Neutrophil (primary cell): ENCODE data around the gene CFAP73.

ENCODE experiments used
- H3K27ac ChIP-seq: fragments of 200-600 bp; sonication (generic); 2 replicates; pipeline ENCODE4 v1.5.1; 2016; ENCODE audit warnings: mild to moderate bottlenecking, moderate library complexity
- H3K27me3 ChIP-seq: fragments of 200-600 bp; sonication (generic); 2 replicates; pipeline ENCODE4 v1.6.0; 2016; ENCODE audit warnings: mild to moderate bottlenecking
- H3K36me3 ChIP-seq: fragments of 200-600 bp; sonication (generic); 2 replicates; pipeline ENCODE4 v1.5.1; 2017
- H3K4me1 ChIP-seq, 2 experiments: fragments of 200-600 bp in 1 of 2; sonication (generic) in 1 of 2; 1 replicate in 1 of 2; 2 replicates in 1 of 2; pipeline versions ENCODE4 v1.5.1 to v1.6.1; 2013 to 2016; ENCODE audit warnings: low read depth in 1 of 2, low read length in 1 of 2, mild to moderate bottlenecking in 1 of 2, moderate library complexity in 1 of 2; ENCODE audit not compliant: control insufficient read depth in 1 of 2, insufficient read depth in 1 of 2
- H3K4me3 ChIP-seq, 2 experiments: fragments of 200-600 bp in 1 of 2; sonication (generic) in 1 of 2; 1 replicate in 1 of 2; 2 replicates in 1 of 2; pipeline ENCODE4 v1.5.1; 2013 to 2016; ENCODE audit warnings: low read depth in 1 of 2, low read length in 1 of 2, mild to moderate bottlenecking in 1 of 2, moderate library complexity in 1 of 2
- H3K9me3 ChIP-seq: fragments of 200-600 bp; sonication (generic); 2 replicates; pipeline ENCODE4 v1.5.1; 2016
- TF ChIP-seq, protein P1 (sequence below): fragments of 200-600 bp; sonication (generic); IDR thresholded peaks from 2 replicates; pipeline ENCODE4 v1.5.1; 2016; ENCODE audit warnings: antibody characterized with exemption

The CFAP73 gene

DNA sequence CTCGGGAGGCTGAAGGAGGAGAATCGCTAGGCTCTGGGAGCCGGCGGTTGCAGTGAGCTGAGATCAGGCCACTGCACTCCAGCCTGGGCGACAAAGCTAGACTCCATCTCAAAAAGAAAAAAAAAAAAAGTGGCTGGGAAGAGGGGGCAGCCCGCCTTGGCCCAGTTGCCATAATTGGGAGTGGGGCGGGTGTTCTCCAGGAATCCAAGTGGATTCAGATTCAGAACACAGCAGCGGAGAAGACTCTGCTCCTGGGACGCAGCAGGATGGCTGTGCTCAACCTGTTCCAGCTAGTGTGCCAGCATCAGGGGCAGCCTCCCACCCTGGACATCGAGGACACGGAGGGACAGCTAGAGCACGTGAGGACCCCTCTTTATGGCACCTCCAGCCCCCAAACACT lies 5.5 kb downstream of the CFAP73 start:
- Histone ChIP-seq H3K27me3 (peaks cover 65% of the 10 kb centered on the region), H3K4me3 (no peak overlapping the region), H3K36me3 (peaks cover 29% of the 10 kb centered on the region), H3K9me3 (no peaks in the 10 kb centered on the region), H3K27ac (no peak overlapping the region), H3K4me1 (peaks cover 11% of the 10 kb centered on the region in 2 experiments)
- TF ChIP-seq, protein P1, sequence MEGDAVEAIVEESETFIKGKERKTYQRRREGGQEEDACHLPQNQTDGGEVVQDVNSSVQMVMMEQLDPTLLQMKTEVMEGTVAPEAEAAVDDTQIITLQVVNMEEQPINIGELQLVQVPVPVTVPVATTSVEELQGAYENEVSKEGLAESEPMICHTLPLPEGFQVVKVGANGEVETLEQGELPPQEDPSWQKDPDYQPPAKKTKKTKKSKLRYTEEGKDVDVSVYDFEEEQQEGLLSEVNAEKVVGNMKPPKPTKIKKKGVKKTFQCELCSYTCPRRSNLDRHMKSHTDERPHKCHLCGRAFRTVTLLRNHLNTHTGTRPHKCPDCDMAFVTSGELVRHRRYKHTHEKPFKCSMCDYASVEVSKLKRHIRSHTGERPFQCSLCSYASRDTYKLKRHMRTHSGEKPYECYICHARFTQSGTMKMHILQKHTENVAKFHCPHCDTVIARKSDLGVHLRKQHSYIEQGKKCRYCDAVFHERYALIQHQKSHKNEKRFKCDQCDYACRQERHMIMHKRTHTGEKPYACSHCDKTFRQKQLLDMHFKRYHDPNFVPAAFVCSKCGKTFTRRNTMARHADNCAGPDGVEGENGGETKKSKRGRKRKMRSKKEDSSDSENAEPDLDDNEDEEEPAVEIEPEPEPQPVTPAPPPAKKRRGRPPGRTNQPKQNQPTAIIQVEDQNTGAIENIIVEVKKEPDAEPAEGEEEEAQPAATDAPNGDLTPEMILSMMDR: no peak

DNA sequence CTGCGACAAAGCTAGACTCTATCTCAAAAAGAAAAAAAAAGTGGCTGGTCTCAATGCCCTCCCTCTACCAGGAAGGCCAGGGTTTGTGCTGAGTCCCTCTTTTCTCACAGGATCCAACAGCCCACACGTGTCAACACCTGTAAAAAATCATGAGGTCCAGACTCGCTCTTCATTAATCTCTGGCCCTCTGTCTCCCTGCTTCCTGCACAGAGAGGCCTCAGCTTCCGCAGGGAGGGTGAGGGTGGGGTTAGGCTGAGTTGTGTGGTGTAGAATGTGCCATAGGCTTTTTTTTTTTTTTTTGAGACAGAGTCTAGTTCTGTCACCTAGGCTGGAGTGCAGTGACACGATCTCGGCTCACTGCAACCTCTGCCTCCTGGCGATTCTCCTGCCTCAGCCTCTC lies 6.1 kb downstream of the CFAP73 start:
- TF ChIP-seq, protein P1: no peak
- H3K9me3 ChIP-seq: no peaks in the 10 kb centered on the region
- no peak overlapping the region for H3K4me3 ChIP-seq
- peaks cover 59% of the 10 kb centered on the region for H3K27me3 ChIP-seq
- H3K27ac ChIP-seq: no peak overlapping the region
- H3K36me3 ChIP-seq: peaks cover 35% of the 10 kb centered on the region
- H3K4me1 ChIP-seq: peaks cover 11% of the 10 kb centered on the region in 2 experiments

DNA sequence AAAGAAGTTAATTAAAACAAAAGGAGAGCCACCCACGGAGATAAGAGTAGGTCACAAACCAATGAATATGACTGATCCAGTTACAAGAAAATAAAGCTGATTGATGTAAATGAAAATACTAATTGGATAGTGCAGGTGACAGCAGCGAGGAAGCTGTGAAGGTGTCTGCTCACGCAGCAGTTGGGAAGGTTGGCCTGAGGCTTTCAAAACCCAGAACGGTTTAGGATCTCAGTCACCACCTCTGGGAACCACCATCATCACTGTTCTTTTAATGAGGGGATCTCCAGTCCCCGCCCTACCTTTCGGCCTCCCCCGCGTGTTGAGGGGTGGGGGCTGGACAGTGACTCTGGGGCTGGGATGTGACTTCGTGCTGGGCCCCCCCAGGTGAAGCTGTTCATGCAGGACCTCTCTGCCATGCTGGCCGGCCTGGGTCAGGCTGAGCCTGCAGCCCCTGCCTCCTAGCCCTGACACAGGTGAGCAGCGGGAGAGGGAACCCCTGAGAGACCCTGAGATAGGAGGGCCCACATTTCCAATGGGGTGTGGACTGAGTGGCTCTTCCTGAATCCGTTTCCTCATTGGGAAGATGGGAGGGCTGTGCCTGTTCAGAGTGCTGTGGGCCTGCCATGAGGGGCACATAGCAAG lies 7.8 kb downstream of the CFAP73 start:
- H3K9me3 ChIP-seq: no peaks in the 10 kb centered on the region
- H3K4me3 ChIP-seq: no peak overlapping the region
- peaks cover 42% of the 10 kb centered on the region for H3K27me3 ChIP-seq
- peaks cover 11% of the 10 kb centered on the region in 2 experiments for H3K4me1 ChIP-seq
- H3K36me3 ChIP-seq: peaks cover 52% of the 10 kb centered on the region
- TF ChIP-seq, protein P1: no peak
- H3K27ac ChIP-seq: no peak overlapping the region

DNA sequence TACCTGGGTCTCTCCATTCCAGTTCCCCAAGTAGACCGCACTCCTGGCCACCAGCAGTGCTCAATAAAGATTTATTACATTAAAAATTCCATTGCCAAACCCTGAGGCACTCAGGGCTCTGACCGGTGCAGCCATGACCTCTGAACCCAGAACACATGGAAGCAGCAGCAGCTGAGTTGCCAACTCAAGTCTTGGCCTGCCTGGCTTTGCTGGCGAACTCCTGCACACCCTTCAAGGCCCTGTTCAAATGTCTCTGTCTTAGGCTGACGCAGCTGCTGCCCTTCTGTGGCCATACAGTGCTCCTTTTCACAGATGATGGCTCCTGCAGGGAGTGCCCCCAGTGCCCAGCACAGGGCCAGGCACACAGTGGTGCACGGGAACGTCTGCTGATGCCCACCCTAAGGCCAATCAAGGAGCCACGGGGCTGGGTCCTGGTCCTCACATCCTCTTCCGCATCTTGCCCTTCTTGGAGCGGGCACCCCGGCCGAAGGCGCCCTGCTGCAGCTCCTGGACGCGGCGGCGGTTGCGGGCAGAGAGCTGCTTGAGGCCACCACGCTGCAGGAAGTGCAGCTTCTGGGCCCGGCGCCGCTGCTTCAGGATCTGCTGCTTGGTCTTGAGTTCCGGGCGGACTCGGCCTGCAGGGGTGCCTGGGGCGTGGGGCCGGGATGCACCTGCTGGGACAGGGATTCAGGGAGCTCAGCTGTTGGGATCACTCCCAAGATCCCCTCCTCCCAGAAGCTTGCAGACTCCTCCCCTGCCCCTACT lies 9.1 kb downstream of the CFAP73 start:
- Histone ChIP-seq H3K4me1 (peaks cover 0 to under 1% of the 10 kb centered on the region in 2 experiments), H3K9me3 (no peaks in the 10 kb centered on the region), H3K36me3 (peaks cover 64% of the 10 kb centered on the region), H3K27ac (no peak overlapping the region), H3K27me3 (peaks cover 29% of the 10 kb centered on the region), H3K4me3 (no peak overlapping the region)
- TF ChIP-seq, protein P1: no peak

DNA sequence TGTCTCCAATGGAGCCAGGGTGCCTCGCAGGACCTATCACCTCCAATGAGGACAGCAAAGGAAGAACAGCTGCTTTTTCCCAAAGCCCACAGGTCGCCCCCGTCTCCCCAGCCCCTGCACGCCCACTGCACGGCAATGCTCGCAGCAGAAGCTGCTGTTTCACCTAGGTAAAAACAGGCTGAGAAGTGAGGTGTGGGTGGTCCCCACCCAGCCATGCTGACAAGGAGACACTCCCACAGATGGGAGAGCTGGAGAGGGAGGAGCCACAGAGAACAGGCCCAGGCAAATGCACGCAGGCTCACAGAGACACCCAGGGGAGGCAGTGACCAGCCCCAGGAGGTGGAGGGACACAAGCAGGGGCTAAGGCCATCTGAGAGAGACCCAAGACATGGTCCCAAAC lies 10.4 kb downstream of the CFAP73 start:
- TF ChIP-seq, protein P1: no peak
- Histone ChIP-seq H3K4me1 (no peaks in the 10 kb centered on the region), H3K9me3 (no peaks in the 10 kb centered on the region), H3K4me3 (no peak overlapping the region), H3K27me3 (peaks cover 16% of the 10 kb centered on the region), H3K27ac (no peak overlapping the region), H3K36me3 (peaks cover 78% of the 10 kb centered on the region)
